ENCODE measurements around the gene SGCD. TPM values are rescaled to one million over a fixed set of nuclear protein-coding genes. Genes with fewer than 3 reads are reported as not detected.
A peak's percentile ranks its signal among the peaks of the same experiment; 100 is the strongest.

Gene SGCD
- total and polyA plus RNA-seq, 4 donors, result 12.2 to 129 (median 22.3) TPM

- WGBS, 2 donors, result 91 to 92% methylated on average over 3 of the region's 3 CpGs
- ATAC-seq (ENCODE audit: low FRiP score), result no peak
These were observed 40.6 kb downstream of the SGCD start for GRCh38 chr5:156367597-156367996.

GRCh38 chr5:156375895-156376495, 49.0 kb downstream of the SGCD start:
- WGBS, 2 donors, result 85 to 86% methylated on average over 3 of the region's 3 CpGs
- no peak overlapping the region for H3K27ac ChIP-seq (ENCODE audit: low read depth in 1 of 2, low read length in 2 of 2)
- peaks cover 0 to 3% of the 10 kb centered on the region in 2 donors for H3K36me3 ChIP-seq (ENCODE audit: control insufficient read depth in 1 of 2, insufficient read depth in 2 of 2, low read length in 1 of 2)
- intact Hi-C loops (cut with DNase I), result no loop called here
- H3K4me1 ChIP-seq (ENCODE audit: control insufficient read depth in 1 of 2, insufficient read depth in 2 of 2, low read length in 2 of 2), result peaks cover 1 to 5% of the 10 kb centered on the region in 2 donors
- no peaks in the 10 kb centered on the region for H3K27me3 ChIP-seq (ENCODE audit: control insufficient read depth in 1 of 2, insufficient read depth in 2 of 2, low read length in 1 of 2)
- no peaks in the 10 kb centered on the region for H3K9me3 ChIP-seq (ENCODE audit: control insufficient read depth, low read length)
- ATAC-seq (ENCODE audit: low FRiP score) (no peak), DNase-seq (no peak)
- H3K4me3 ChIP-seq (ENCODE audit: low read length in 2 of 2), result no peak overlapping the region

More at GRCh38 chr5:156367597-156367996, 40.6 kb downstream of the SGCD start:
- Histone ChIP-seq H3K36me3 (ENCODE audit: control insufficient read depth in 1 of 2, insufficient read depth in 2 of 2, low read length in 1 of 2) (no peaks in the 10 kb centered on the region), H3K27me3 (ENCODE audit: control insufficient read depth in 1 of 2, insufficient read depth in 2 of 2, low read length in 1 of 2) (no peaks in the 10 kb centered on the region), H3K4me1 (ENCODE audit: control insufficient read depth in 1 of 2, insufficient read depth in 2 of 2, low read length in 2 of 2) (peaks cover 0 to 4% of the 10 kb centered on the region in 2 donors), H3K4me3 (ENCODE audit: low read length in 2 of 2) (no peak overlapping the region), H3K27ac (ENCODE audit: low read depth in 1 of 2, low read length in 2 of 2) (no peak overlapping the region), H3K9me3 (ENCODE audit: control insufficient read depth, low read length) (no peaks in the 10 kb centered on the region)
- intact Hi-C loops (cut with DNase I), result no loop called here
- DNase-seq, result peak in 1 of 2 donors; percentile 55

GRCh38 chr5:156376751-156377150, 49.8 kb downstream of the SGCD start:
- H3K27ac ChIP-seq (ENCODE audit: low read depth in 1 of 2, low read length in 2 of 2), result no peak overlapping the region
- peaks cover 3 to 7% of the 10 kb centered on the region in 2 donors for H3K4me1 ChIP-seq (ENCODE audit: control insufficient read depth in 1 of 2, insufficient read depth in 2 of 2, low read length in 2 of 2)
- intact Hi-C loops (cut with DNase I), result no loop called here
- H3K27me3 ChIP-seq (ENCODE audit: control insufficient read depth in 1 of 2, insufficient read depth in 2 of 2, low read length in 1 of 2), result no peaks in the 10 kb centered on the region
- no peaks in the 10 kb centered on the region for H3K9me3 ChIP-seq (ENCODE audit: control insufficient read depth, low read length)
- DNase-seq (no peak), ATAC-seq (ENCODE audit: low FRiP score) (no peak)
- H3K4me3 ChIP-seq (ENCODE audit: low read length in 2 of 2), result no peak overlapping the region
- H3K36me3 ChIP-seq (ENCODE audit: control insufficient read depth in 1 of 2, insufficient read depth in 2 of 2, low read length in 1 of 2), result peaks cover 0 to 3% of the 10 kb centered on the region in 2 donors

GRCh38 chr5:156378159-156378558, 51.2 kb downstream of the SGCD start:
- no peaks in the 10 kb centered on the region for H3K9me3 ChIP-seq (ENCODE audit: control insufficient read depth, low read length)
- H3K27ac ChIP-seq (ENCODE audit: low read depth in 1 of 2, low read length in 2 of 2), result no peak overlapping the region
- intact Hi-C loops (cut with DNase I), result no loop called here
- WGBS, 2 donors, result 89 to 93% methylated on average over 2 of the region's 2 CpGs
- DNase-seq (no peak), ATAC-seq (ENCODE audit: low FRiP score) (no peak)
- no peak overlapping the region for H3K4me3 ChIP-seq (ENCODE audit: low read length in 2 of 2)
- H3K4me1 ChIP-seq (ENCODE audit: control insufficient read depth in 1 of 2, insufficient read depth in 2 of 2, low read length in 2 of 2), result peaks cover 3 to 10% of the 10 kb centered on the region in 2 donors
- H3K36me3 ChIP-seq (ENCODE audit: control insufficient read depth in 1 of 2, insufficient read depth in 2 of 2, low read length in 1 of 2), result peaks cover 0 to 3% of the 10 kb centered on the region in 2 donors
- H3K27me3 ChIP-seq (ENCODE audit: control insufficient read depth in 1 of 2, insufficient read depth in 2 of 2, low read length in 1 of 2), result no peaks in the 10 kb centered on the region

GRCh38 chr5:156379206-156379605, 52.2 kb downstream of the SGCD start:
- peaks cover 3 to 10% of the 10 kb centered on the region in 2 donors for H3K4me1 ChIP-seq (ENCODE audit: control insufficient read depth in 1 of 2, insufficient read depth in 2 of 2, low read length in 2 of 2)
- H3K4me3 ChIP-seq (ENCODE audit: low read length in 2 of 2), result no peak overlapping the region
- DNase-seq (no peak), ATAC-seq (ENCODE audit: low FRiP score) (no peak)
- H3K9me3 ChIP-seq (ENCODE audit: control insufficient read depth, low read length), result no peaks in the 10 kb centered on the region
- peaks cover 0 to 3% of the 10 kb centered on the region in 2 donors for H3K36me3 ChIP-seq (ENCODE audit: control insufficient read depth in 1 of 2, insufficient read depth in 2 of 2, low read length in 1 of 2)
- WGBS, 2 donors, result 94 to 97% methylated on average over 1 of the region's 1 CpG
- no peak overlapping the region for H3K27ac ChIP-seq (ENCODE audit: low read depth in 1 of 2, low read length in 2 of 2)
- H3K27me3 ChIP-seq (ENCODE audit: control insufficient read depth in 1 of 2, insufficient read depth in 2 of 2, low read length in 1 of 2), result no peaks in the 10 kb centered on the region
- intact Hi-C loops (cut with DNase I), result no loop called here

- Histone ChIP-seq H3K36me3 (ENCODE audit: control insufficient read depth in 1 of 2, insufficient read depth in 2 of 2, low read length in 1 of 2) (peaks cover 0 to 3% of the 10 kb centered on the region in 2 donors), H3K9me3 (ENCODE audit: control insufficient read depth, low read length) (no peaks in the 10 kb centered on the region), H3K4me3 (ENCODE audit: low read length in 2 of 2) (no peak overlapping the region), H3K4me1 (ENCODE audit: control insufficient read depth in 1 of 2, insufficient read depth in 2 of 2, low read length in 2 of 2) (peaks cover 3 to 10% of the 10 kb centered on the region in 2 donors), H3K27ac (ENCODE audit: low read depth in 1 of 2, low read length in 2 of 2) (no peak overlapping the region), H3K27me3 (ENCODE audit: control insufficient read depth in 1 of 2, insufficient read depth in 2 of 2, low read length in 1 of 2) (no peaks in the 10 kb centered on the region)
- WGBS, 2 donors, result 67 to 71% methylated on average over 3 of the region's 3 CpGs
- ATAC-seq (ENCODE audit: low FRiP score) (no peak), DNase-seq (no peak)
- intact Hi-C loops (cut with DNase I), result no loop called here
These were observed 53.9 kb downstream of the SGCD start for GRCh38 chr5:156380848-156381247.

- peaks cover 3 to 10% of the 10 kb centered on the region in 2 donors for H3K4me1 ChIP-seq (ENCODE audit: control insufficient read depth in 1 of 2, insufficient read depth in 2 of 2, low read length in 2 of 2)
These were observed 56.7 kb downstream of the SGCD start for GRCh38 chr5:156383510-156384265.

GRCh38 chr5:156385416-156385815, 58.5 kb downstream of the SGCD start:
- Histone ChIP-seq H3K27ac (ENCODE audit: low read depth in 1 of 2, low read length in 2 of 2) (no peak overlapping the region), H3K36me3 (ENCODE audit: control insufficient read depth in 1 of 2, insufficient read depth in 2 of 2, low read length in 1 of 2) (no peaks in the 10 kb centered on the region), H3K4me1 (ENCODE audit: control insufficient read depth in 1 of 2, insufficient read depth in 2 of 2, low read length in 2 of 2) (peaks cover 3 to 13% of the 10 kb centered on the region in 2 donors), H3K9me3 (ENCODE audit: control insufficient read depth, low read length) (no peaks in the 10 kb centered on the region), H3K27me3 (ENCODE audit: control insufficient read depth in 1 of 2, insufficient read depth in 2 of 2, low read length in 1 of 2) (no peaks in the 10 kb centered on the region), H3K4me3 (ENCODE audit: low read length in 2 of 2) (no peak overlapping the region)
- intact Hi-C loops (cut with DNase I), result no loop called here
- DNase-seq (no peak), ATAC-seq (ENCODE audit: low FRiP score) (no peak)
- 94 to 97% methylated on average over 3 of the region's 3 CpGs for WGBS, 2 donors

More at GRCh38 chr5:156383510-156384265, 56.7 kb downstream of the SGCD start:
- H3K9me3 ChIP-seq (ENCODE audit: control insufficient read depth, low read length), result no peaks in the 10 kb centered on the region
- ATAC-seq (ENCODE audit: low FRiP score) (peak; percentile 23), DNase-seq (no peak)
- H3K4me3 ChIP-seq (ENCODE audit: low read length in 2 of 2), result no peak overlapping the region
- no peak overlapping the region for H3K27ac ChIP-seq (ENCODE audit: low read depth in 1 of 2, low read length in 2 of 2)
- no peaks in the 10 kb centered on the region for H3K36me3 ChIP-seq (ENCODE audit: control insufficient read depth in 1 of 2, insufficient read depth in 2 of 2, low read length in 1 of 2)
- WGBS, 2 donors, result 68 to 91% methylated on average over 5 of the region's 5 CpGs
- intact Hi-C loops (cut with DNase I), result no loop called here
- H3K27me3 ChIP-seq (ENCODE audit: control insufficient read depth in 1 of 2, insufficient read depth in 2 of 2, low read length in 1 of 2), result no peaks in the 10 kb centered on the region

GRCh38 chr5:156386976-156387375, 60.0 kb downstream of the SGCD start:
- no peaks in the 10 kb centered on the region for H3K27me3 ChIP-seq (ENCODE audit: control insufficient read depth in 1 of 2, insufficient read depth in 2 of 2, low read length in 1 of 2)
- peaks cover 0 to 6% of the 10 kb centered on the region in 2 donors for H3K4me1 ChIP-seq (ENCODE audit: control insufficient read depth in 1 of 2, insufficient read depth in 2 of 2, low read length in 2 of 2)
- intact Hi-C loops (cut with DNase I), result no loop called here
- H3K9me3 ChIP-seq (ENCODE audit: control insufficient read depth, low read length), result no peaks in the 10 kb centered on the region
- ATAC-seq (ENCODE audit: low FRiP score) (no peak), DNase-seq (no peak)
- no peaks in the 10 kb centered on the region for H3K36me3 ChIP-seq (ENCODE audit: control insufficient read depth in 1 of 2, insufficient read depth in 2 of 2, low read length in 1 of 2)
- H3K4me3 ChIP-seq (ENCODE audit: low read length in 2 of 2), result no peak overlapping the region
- WGBS, 2 donors, result 63 to 70% methylated on average over 4 of the region's 4 CpGs
- no peak overlapping the region for H3K27ac ChIP-seq (ENCODE audit: low read depth in 1 of 2, low read length in 2 of 2)
